ENCODE data around the gene PLCH1.

- TF ChIP-seq CTCF (IDR thresholded peaks at IDR 0.05; ENCODE audit: insufficient read depth, low read length), result no peak
- no peak for TF ChIP-seq GABPA (IDR thresholded peaks at IDR 0.05; ENCODE audit: low read depth)
- TF ChIP-seq REST (IDR thresholded peaks at IDR 0.05; ENCODE audit: insufficient replicate concordance, low read depth), result no peak
Measured at GRCh38 chr3:155661760-155662159, 83.1 kb downstream of the PLCH1 start.

Data from HL-60 (cell line).